ENCODE measurements around the gene IKZF4.

- TF ChIP-seq CTCF (conservative IDR thresholded peaks at IDR 0.05; ENCODE audit: low read length) (no peak), EZH2phosphoT487 (IDR thresholded peaks at IDR 0.05; ENCODE audit: borderline replicate concordance, low read depth, low read length) (no peak)
These were observed 17.3 kb downstream of the IKZF4 start for GRCh38 chr12:56038022-56038655.
